Pulmonary artery endothelial cell (primary cell): ENCODE measurements around the gene USH1C. TPM values are rescaled to one million over a fixed set of nuclear protein-coding genes. Genes with fewer than 3 reads are reported as not detected.

ENCODE experiments used
- DNase-seq: peaks from one replicate; pipeline ENCODE4 v3.0.0-alpha.2; 2011; ENCODE audit warnings: low read depth, low spot score
- total RNA-seq: library from RNA; depleted of rRNA; stranded (reverse); fragments of >200 nt; gene quantifications from 2 replicates; pipeline ENCODE4 v1.2.3, GENCODE V29; 2014

USH1C gene
- total RNA-seq, 1 donor from 2014 or later, result not detected

- DNase-seq, result no peak
Measured at GRCh38 chr11:17506314-17506713, 37.9 kb downstream of the USH1C start.

GRCh38 chr11:17505146-17505545 is 39.1 kb downstream of the USH1C start:
- no peak for DNase-seq

GRCh38 chr11:17504330-17505107 is 39.7 kb downstream of the USH1C start:
- DNase-seq, result peak; percentile 30

DNA sequence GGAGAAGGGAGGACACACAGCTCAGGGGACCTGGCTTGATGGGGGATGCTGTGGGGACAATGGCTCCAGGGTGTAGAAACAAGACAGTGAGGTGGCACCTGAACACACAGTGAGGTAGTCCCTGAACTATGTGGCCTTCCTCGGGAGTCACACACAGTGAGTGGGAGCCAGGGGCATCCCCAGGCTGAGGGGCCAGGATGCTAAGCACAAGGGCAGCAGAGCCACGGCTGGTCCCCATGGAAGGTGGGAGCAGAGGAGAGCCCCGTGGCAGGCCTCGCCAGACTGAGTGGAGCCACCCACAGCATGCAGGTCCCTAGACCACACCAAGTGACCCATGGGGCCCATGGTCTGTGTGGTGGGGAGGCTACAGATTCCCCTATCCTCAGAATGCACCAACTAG is 41.6 kb downstream of the USH1C start:
- no peak for DNase-seq

DNA sequence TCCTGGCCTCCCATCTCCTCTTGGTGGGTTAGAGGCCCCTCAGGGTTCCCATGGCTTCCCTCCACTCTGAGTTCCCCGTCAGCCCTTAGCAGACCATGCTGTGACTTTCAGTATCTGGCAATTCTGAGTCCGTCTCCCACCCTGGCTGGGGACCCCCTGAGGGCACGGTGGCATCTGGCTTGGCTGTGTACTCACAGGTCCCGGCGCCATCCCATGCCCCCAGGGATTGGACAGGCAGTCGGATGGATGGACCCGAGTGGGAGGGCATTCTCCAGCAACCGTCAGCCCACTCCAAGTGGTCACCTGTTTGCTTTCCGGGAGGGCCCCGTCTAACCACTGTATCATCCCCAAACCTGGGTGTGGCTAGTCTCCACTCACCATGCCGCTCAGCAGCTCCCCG is 43.5 kb downstream of the USH1C start:
- DNase-seq, result no peak

DNA sequence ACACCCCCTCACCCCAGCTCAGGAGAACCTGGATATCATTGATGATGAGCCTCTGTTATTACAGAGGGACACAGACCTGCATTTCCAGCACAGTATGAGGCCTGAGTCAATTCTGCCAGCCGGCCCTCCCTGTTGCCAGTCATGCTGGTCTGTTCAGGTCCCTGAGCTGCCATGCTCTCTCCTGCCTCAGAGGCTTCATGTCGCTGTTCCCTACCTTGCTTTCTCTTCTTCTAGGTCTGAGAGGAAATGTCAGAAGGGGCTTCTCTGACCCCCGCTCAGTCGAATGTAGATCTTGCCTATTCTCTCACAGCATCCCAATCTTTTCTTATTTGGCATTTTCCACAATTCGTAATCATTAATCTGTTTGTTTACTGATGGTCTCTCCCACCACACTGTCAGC is 45.7 kb downstream of the USH1C start:
- no peak for DNase-seq

DNA sequence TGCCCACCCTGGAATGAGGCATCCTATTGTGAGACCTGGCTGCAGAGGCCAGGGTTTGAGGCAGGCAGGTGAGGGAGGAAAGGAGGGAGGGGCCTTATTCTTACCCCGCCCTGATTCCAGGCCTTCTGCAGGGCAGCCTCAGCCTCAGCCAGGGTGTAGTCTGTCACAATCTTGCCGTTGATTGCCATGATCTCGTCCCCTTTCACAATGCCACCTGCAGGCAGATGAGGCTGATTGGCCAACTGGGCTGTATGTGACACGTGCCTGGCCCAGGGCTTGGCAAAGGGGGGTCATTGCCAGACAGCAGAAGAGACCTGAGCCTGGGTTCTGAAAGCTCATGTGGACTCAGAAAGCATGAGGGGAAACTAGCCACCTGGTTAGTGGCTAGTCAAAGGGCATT is 46.2 kb downstream of the USH1C start:
- DNase-seq, result no peak

DNA sequence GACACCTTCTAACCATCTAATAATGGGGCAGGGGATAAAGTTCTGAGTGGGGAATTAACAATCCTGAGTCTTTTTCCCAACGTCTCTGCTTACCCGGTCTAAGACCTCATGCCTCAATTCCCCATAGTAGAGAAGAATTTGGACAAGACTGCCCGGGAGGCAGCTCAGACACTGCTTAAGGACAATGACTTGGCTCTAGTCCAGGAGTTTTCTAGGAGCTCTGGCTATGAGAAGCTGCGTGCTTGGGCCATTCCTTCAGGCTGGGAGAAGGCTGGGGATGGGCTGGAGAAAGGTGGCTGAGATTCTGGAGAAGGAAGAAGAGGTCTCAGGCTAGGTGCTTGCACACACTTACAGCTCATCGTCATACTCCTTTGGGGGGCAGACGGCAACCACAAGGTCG is 47.8 kb downstream of the USH1C start:
- peak; percentile 15 for DNase-seq

DNA sequence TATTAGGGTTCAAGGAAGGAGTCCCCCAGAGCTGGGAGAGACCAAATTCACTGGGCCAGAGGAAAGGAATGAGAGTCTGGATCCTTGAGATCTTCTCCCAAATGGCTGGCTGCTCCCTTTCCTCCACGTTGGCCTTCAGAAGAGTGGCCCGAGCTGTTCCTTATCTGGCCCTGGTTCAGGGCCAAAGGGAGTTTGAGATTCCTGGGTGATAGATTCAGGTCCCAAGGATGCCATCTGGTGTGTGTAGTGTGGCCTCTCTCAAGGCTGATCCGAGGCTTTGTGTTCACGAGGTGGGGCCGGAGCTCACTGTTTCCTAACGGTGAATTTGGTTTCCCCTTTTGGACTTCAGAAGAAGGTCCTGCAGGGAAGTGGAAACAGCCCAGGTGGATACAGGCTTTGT is 50.2 kb downstream of the USH1C start:
- DNase-seq, result no peak

- no peak for DNase-seq
Measured at GRCh38 chr11:17490938-17491337, 53.3 kb downstream of the USH1C start.

DNA sequence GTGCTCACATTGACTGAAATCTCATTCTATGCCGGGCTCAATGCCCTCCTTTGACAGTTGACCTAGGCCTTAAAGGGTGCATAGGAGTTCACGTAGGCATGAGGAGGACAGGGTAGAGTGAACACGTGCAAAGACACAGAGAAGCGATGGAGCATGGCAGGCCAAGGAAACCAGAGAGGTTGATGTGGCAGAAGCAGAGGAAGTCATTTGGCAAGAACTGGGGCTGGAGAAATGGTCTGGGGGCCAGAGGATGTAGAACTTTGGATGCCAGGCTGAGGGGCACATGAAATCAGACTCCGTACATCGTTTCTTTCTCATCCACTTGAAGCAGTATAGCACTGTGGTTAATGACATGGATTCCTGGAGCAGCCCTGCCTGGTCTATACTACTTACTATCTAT is 54.0 kb downstream of the USH1C start:
- no peak for DNase-seq

DNA sequence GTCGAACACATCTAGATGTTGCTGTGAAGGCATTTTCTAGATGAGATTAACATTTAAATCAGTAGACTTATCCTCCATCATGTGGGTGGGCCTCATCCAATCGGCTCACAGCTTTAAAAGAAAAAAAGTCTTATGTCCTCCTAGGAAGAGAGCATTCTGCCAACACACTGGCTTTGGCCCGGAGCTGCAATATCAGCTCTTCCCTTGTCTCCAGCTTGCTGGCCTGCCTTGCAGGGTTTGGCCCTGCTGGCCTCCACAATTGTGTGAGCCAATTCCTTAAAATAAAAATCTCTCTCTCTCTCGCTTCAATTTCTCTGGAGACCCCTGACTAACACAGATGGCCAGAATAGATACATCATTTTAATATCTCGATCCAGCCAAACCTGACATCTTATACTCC is 54.5 kb downstream of the USH1C start:
- DNase-seq, result no peak

DNA sequence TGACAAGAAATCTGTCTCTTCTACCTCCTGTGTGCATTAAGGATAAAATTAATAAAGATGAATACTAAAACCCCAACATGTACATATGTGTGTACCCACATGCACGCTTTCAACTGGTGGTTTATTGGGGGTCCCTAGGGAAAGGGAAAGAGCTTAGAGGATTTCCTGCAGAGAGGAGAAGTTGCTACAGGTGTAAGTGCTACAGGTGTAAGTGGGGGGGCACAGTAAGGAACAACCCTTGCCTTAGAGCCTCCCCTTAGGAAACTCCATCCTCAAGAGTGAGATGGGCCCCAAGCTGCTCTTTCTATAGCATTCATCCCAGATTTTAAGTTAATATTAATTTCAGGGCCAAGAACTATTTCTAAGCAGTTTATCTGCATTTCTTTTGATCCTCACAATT is 55.7 kb downstream of the USH1C start:
- no peak for DNase-seq

GRCh38 chr11:17486646-17487045 is 57.6 kb downstream of the USH1C start:
- no peak for DNase-seq

- no peak for DNase-seq
Measured at GRCh38 chr11:17483505-17483904, 60.7 kb downstream of the USH1C start.

DNA sequence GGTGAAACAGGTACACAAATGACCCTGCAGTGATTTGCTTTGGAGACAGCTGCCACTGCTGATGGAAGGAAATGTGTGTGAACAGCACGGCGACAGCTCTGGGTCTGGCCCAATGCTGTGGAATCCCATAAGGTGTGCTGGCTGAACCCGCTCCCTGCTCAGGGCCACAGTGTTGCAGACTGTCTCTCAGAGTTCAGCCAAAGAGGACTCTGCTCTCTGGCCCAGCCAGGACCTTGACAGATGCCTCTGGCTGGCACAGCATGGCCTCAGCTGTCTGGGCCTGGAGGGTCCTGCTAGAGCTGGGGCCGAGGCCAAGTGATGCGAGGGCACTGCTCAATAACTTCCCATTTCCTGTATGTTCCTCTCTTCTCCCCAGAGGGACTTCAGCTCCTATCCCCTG is 62.3 kb downstream of the USH1C start:
- DNase-seq, result no peak

- no peak for DNase-seq
Measured at GRCh38 chr11:17479284-17480214, 64.7 kb downstream of the USH1C start.

DNA sequence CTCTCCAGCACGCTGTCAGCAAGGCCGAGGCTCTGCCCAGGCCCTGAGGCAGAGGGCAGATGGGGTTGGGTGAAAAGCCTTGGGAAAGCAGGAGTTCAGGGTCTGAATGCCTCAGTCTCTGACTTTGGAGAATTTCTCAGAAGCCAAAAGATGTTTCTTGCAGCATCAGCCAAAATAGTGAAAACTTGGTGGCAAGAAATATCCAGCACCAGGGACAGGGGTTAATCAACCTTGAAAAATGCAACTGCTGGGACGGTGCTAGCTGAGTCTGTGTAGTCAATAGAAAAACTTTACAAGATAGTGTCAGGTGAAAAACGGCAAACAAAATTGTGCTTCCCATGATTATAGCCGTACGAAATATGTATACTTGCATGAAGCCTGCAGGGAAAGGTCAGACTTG is 66.1 kb downstream of the USH1C start:
- no peak for DNase-seq

DNA sequence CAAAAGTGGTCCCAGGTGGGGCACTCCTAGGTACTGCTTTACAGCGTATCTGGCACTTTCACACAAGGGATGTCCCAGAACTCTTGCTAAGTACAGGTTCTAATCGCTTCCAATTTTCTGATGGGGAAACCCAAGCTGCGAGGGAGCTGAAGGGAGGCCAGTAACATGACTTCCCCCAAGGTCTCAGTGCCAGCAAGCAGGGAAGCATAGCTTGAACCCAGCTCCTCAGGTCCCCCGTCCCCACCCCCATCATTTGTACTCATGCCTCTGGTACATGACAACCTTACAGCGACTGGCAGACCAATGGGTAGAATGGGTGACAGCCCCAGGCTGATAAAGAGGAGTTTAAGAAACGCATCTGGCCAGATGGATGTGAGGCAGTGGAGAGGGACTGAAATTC is 66.9 kb downstream of the USH1C start:
- no peak for DNase-seq

GRCh38 chr11:17477084-17477333 is 67.2 kb downstream of the USH1C start:
- no peak for DNase-seq

- no peak for DNase-seq
Measured at GRCh38 chr11:17476317-17477083, 67.7 kb downstream of the USH1C start, which contains the start of gene ABCC8. TSS of gene ABCC8 (minus strand) at chr11:17476845. CDS start at chr11:17476776, 69 bp downstream.

- no peak for DNase-seq
Measured at GRCh38 chr11:17475666-17476316, 68.4 kb downstream of the USH1C start.
